AG04450 (cell line): ENCODE measurements around the gene BAIAP2L1. TPM values are rescaled to one million over a fixed set of nuclear protein-coding genes. Genes with fewer than 3 reads are reported as not detected.

Source experiments
- CTCF ChIA-PET: fragments of 300-600, 350-600 bp; formaldehyde crosslinking; extraction: SDS; loops from one replicate; lab custom pipeline; 2022; ENCODE audit warnings: antibody characterized with exemption, inconsistent platforms; lab: Charles Lee
- POLR2A ChIA-PET: fragments of 350-600 bp; formaldehyde crosslinking; extraction: SDS; loops from one replicate; lab custom pipeline; 2021; ENCODE audit warnings: antibody characterized with exemption, inconsistent platforms; lab: Yijun Ruan, JAX
- DNase-seq: peaks from one replicate; pipeline ENCODE4 v3.0.0-alpha.2; 2011; ENCODE audit warnings: low read depth, low spot score
- H3K27ac ChIP-seq: one replicate; pipeline ENCODE4 v1.5.1; 2012; ENCODE audit warnings: low read depth, low read length, control low read depth
- H3K27me3 ChIP-seq: one replicate; pipeline ENCODE4 v1.6.0; 2012; ENCODE audit warnings: low read length; ENCODE audit not compliant: control insufficient read depth, insufficient read depth
- H3K4me3 ChIP-seq: 2 replicates; pipeline ENCODE4 v1.5.1; 2011; ENCODE audit warnings: mild to moderate bottlenecking, low read depth, low read length, control low read depth
- H3K9me3 ChIP-seq: 2 replicates; pipeline ENCODE4 v1.5.1; 2012; ENCODE audit warnings: low read length; ENCODE audit not compliant: control insufficient read depth, insufficient read depth
- polyA plus RNA-seq: library from polyadenylated mRNA; depleted of rRNA; stranded (reverse); fragments of >200 nt; gene quantifications from 2 replicates; pipeline ENCODE4 v1.2.3, GENCODE V29; 2011
- TF ChIP-seq, protein P1 (sequence below): IDR thresholded peaks from 2 replicates; pipeline ENCODE4 v1.5.1; 2011; ENCODE audit warnings: low read depth, low read length, control low read depth, inconsistent platforms

The BAIAP2L1 gene
- polyA plus RNA-seq, 1 experiment, result 3.9 TPM

DNA sequence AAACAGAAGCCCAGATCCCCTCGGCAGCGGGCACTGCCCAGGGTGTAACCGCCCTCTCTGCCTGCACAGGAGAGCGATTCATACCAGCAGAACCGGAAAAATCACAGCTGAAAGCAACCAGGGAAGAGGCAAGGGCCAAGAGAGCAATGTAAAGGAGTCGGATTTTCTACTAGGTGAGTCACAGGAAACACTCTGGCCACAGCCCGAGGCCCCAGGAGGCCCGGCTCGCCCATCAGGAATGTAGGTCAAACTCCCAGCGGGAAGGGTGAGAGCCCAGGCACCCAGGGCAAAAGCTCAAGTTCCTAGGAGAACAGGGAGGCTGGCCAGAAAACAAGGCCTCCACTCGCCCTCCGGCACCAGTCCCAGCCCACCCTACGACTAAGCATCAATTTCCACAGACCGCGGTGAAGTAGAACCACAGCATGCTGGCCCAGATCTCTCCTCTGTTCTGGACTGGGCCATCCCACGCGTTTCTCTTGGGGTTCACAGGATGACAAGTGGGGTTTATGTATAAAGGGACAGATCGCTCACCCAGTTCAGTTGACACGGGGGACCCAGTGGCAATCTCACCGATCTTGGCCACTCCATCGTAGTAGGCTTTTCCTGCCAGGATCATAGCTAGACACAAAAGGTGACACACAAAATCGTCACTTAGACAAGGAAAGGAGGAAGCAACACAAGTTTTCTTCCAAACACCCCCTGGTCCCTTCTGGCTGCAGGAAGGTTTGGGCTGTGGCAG lies 46.2 kb downstream of the BAIAP2L1 start:
- no peaks in the 10 kb centered on the region for H3K27me3 ChIP-seq
- peak overlapping the region; percentile 73 for H3K27ac ChIP-seq
- no peak for DNase-seq
- H3K9me3 ChIP-seq, result peaks cover 4% of the 10 kb centered on the region; the same call in 1 of the 2 replicates
- TF ChIP-seq, protein P1, sequence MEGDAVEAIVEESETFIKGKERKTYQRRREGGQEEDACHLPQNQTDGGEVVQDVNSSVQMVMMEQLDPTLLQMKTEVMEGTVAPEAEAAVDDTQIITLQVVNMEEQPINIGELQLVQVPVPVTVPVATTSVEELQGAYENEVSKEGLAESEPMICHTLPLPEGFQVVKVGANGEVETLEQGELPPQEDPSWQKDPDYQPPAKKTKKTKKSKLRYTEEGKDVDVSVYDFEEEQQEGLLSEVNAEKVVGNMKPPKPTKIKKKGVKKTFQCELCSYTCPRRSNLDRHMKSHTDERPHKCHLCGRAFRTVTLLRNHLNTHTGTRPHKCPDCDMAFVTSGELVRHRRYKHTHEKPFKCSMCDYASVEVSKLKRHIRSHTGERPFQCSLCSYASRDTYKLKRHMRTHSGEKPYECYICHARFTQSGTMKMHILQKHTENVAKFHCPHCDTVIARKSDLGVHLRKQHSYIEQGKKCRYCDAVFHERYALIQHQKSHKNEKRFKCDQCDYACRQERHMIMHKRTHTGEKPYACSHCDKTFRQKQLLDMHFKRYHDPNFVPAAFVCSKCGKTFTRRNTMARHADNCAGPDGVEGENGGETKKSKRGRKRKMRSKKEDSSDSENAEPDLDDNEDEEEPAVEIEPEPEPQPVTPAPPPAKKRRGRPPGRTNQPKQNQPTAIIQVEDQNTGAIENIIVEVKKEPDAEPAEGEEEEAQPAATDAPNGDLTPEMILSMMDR, result no peak
- no peak overlapping the region for H3K4me3 ChIP-seq
- ChIA-PET POLR2A (interaction anchor here (1.0 to 1.2 kb wide), 2 partner anchors 64 to 524 kb away, joined by 3 to 4 read pairs; partner anchors contain the start of gene TRRAP), CTCF (no interaction called here)

DNA sequence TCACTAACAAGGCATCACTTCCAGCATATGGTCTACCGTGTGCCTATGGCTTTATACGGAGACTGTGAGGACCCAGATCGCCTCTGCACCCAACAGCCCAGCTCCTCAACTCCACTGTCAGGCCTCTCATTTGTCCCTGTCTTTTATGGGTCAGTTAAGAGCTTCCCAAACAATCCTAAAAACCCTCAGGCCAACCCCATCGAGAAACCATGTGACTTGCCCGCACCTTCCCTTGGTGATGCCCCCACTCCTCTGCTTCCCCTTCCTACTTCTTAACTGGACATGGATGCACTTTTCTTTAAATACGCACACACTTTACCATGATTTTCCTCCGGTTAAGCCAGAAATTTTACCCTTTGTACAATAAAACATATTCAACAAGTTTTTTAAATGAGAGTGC lies 46.8 kb downstream of the BAIAP2L1 start:
- Histone ChIP-seq H3K4me3 (no peak overlapping the region), H3K27me3 (no peaks in the 10 kb centered on the region), H3K27ac (peak overlapping the region; percentile 73), H3K9me3 (peaks cover 4% of the 10 kb centered on the region; the same call in 1 of the 2 replicates)
- TF ChIP-seq, protein P1, result no peak
- POLR2A ChIA-PET, result interaction anchor here (1.0 to 1.2 kb wide), 2 partner anchors 65 to 524 kb away, joined by 3 to 4 read pairs; partner anchors contain the start of gene TRRAP
- DNase-seq, result no peak
- CTCF ChIA-PET, result no interaction called here

DNA sequence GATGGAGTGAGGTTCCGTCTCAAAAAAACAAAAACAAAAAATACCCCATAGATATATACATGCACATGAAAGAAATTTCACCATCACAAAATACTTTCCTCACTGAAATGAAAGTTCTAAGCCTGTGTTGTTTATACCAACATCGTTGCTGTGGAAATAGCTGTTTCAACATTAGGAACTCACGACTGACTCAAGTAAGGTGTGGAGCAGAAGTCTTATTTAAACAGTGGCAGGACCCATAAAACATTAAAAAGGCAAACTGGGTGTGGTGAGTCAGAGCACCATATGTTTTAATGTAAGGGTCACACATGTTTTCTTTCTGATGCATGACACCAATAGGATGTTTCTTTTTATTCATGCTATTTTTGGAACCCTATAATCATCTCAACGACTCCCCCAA lies 48.3 kb downstream of the BAIAP2L1 start:
- CTCF ChIA-PET, result no interaction called here

DNA sequence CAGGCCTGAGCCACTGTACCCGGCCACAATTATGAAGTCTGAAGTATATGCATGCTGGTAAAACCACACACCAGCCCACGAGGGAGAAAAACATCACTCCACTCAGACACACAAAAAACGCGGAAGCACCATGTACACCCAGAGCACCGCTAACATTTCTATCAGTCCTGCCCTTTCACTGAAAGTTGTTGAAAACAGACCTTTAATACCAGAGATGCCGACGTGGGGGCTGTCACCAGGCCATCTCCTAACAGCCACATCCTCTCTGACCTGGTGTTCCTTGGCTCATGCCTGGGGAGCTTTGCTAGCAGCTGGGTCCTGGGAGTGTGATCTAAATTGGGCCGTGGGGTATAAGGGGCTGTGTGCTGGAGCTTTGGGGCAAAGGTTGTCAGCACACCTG lies 49.8 kb downstream of the BAIAP2L1 start:
- Histone ChIP-seq H3K27ac (no peak overlapping the region), H3K4me3 (no peak overlapping the region), H3K27me3 (no peaks in the 10 kb centered on the region), H3K9me3 (peaks cover 4% of the 10 kb centered on the region; the same call in 1 of the 2 replicates)
- CTCF ChIA-PET, result no interaction called here
- TF ChIP-seq, protein P1, result no peak
- POLR2A ChIA-PET, result no interaction called here
- no peak for DNase-seq

More for the DNA sequence above, 48.3 kb downstream of the BAIAP2L1 start:
- peaks cover 4% of the 10 kb centered on the region; the same call in 1 of the 2 replicates for H3K9me3 ChIP-seq
- peak overlapping the region; percentile 68 for H3K27ac ChIP-seq
- no peak overlapping the region for H3K4me3 ChIP-seq
- peak; percentile 63 for DNase-seq
- H3K27me3 ChIP-seq, result no peaks in the 10 kb centered on the region
- TF ChIP-seq, protein P1, result no peak
- POLR2A ChIA-PET, result no interaction called here
